AG08395 (cell line): Measurements from ENCODE around the gene CYP4B1.
"Not testable (repeated sequence)": the region's sequence is repeated elsewhere in the genome, so short reads cannot be mapped to it uniquely, and the experiment has no call there.

Source experiments
- DNase-seq: peaks from one replicate; pipeline ENCODE4 v3.0.0; 2012; ENCODE audit warnings: mixed read lengths, low spot score

Gene CYP4B1

GRCh38 chr1:46798810-46799209 is at the start of gene CYP4B1:
CYP4B1 (plus strand) TSS chr1:46799046; CDS start chr1:46799082, 36 bp downstream.
- no peak for DNase-seq

GRCh38 chr1:46749404-46749803 is 49.4 kb upstream of the CYP4B1 start:
- DNase-seq: no peak

GRCh38 chr1:46749921-46750404 is 48.9 kb upstream of the CYP4B1 start:
- DNase-seq: no peak

GRCh38 chr1:46753985-46754384 is 44.9 kb upstream of the CYP4B1 start:
- no peak for DNase-seq

- not testable (repeated sequence) for DNase-seq
These were observed 44.1 kb upstream of the CYP4B1 start for GRCh38 chr1:46754707-46755106.

GRCh38 chr1:46755121-46755520 is 43.7 kb upstream of the CYP4B1 start:
- DNase-seq: no peak

GRCh38 chr1:46757247-46757955 is 41.4 kb upstream of the CYP4B1 start:
- no peak for DNase-seq

DNA sequence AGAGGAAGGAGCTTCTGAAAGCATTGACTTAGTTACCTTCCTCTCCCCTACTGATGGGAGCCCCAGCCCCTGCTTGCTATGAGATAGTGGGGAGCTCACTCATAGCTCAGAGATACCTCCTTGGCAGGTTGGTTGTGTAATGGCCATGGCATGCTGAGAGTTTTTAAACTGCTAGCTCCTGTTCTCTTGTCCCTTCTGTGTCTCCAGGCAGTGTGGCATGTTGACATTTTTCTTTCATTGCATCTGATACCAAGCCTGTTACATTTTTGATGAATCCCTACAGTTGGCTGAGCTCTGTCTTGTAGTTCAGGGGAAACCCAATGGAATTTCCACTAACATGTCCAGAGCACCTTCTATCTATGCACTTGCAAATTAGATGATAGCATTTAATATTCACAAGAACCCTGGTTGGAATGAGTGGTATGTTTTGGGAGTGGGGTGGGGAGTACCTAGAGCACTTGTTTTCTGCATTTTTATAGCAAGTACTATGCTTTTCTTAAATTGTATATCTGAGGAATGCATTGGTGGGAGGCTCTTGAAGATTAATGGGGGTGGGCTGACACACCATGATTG is 40.8 kb upstream of the CYP4B1 start:
- no peak for DNase-seq

- no peak for DNase-seq
These were observed 38.2 kb upstream of the CYP4B1 start for GRCh38 chr1:46760558-46761166.

- no peak for DNase-seq
These were observed 37.1 kb upstream of the CYP4B1 start for GRCh38 chr1:46761740-46762139.

- no peak for DNase-seq
These were observed 34.4 kb upstream of the CYP4B1 start for GRCh38 chr1:46764402-46764801.

- DNase-seq: no peak
These were observed 31.1 kb upstream of the CYP4B1 start for GRCh38 chr1:46767649-46768282.

- DNase-seq: no peak
These were observed 30.4 kb upstream of the CYP4B1 start for GRCh38 chr1:46768445-46768844.

GRCh38 chr1:46769028-46769740 is 29.7 kb upstream of the CYP4B1 start:
- DNase-seq: no peak

- DNase-seq: no peak
These were observed 28.3 kb upstream of the CYP4B1 start for GRCh38 chr1:46770541-46770940.

DNA sequence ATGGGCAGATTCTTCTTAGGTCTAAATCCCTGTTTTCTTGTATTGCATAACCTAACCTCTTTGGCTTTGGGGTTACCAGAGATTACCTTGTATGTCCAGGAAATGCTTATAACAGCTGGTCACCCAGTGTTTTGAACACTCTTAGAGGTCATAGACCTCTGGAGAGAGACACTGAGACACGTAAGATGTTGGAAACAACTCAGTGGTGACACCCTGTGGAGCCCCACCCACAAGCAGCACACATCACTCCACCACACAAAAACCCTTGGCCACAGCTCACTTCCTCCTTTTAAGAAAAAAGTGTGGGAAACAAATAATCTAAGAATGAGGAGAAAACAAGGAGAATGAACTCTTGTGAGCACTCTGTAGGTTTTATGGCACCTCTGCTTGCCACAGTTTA is 26.3 kb upstream of the CYP4B1 start:
- no peak for DNase-seq

DNA sequence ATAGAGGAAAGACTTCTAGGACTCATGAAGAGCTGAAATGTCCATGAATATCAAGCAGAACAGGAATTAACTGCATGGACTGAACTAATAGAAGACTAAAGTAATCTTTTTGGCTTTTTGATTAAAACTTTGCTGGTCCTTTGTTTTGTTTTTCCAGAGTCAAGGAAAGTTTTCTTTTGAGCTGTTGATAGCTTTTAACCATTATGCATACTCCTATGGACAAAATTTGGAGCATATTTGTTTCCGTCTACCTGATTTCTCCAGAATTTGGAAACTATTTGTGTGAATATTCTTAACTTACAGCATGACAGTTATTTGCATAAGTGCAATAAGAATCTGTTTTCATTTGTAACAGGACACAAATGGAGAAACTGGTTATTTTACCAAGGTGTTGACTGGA is 24.5 kb upstream of the CYP4B1 start:
- no peak for DNase-seq

DNA sequence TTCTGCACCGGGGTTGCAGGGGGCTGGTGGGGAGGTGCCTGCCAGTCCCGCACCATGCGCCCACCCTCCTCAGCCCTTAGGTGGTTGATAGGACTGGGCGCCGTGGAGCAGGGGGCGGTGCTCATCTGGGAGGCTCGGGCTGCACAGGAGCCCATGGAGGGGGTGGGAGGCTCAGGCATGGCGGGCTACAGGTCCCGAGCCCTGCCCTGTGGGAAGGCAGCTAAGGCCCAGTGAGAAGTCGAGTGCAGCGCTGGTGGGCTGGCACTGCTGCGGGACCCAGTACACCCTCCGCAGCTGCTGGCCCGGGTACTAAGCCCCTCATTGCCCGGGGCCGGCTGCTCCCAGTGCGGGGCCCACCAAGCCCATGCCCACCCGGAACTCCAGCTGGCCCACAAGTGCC is 20.4 kb upstream of the CYP4B1 start:
- not testable (repeated sequence) for DNase-seq

- DNase-seq: no peak
These were observed 14.2 kb upstream of the CYP4B1 start for GRCh38 chr1:46784666-46785065.

DNA sequence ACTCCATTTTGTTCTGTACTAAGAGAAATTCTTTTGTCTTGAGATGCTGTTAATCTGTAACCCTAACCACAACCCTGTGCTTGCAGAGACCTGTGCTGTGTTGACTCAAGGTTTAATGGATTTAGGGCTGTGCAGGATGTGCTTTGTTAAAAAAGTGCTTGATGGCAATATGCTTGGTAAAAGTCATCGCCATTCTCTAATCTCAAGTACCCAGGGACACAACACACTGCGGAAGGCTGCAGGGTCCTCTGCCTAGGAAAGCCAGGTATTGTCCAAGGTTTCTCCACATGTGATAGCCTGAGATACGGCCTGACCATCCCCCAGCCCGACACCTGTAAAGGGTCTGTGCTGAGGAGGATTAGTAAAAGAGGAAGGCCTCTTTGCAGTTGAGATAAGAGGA is 10.2 kb upstream of the CYP4B1 start:
- not testable (repeated sequence) for DNase-seq

- no peak for DNase-seq
These were observed 8.3 kb upstream of the CYP4B1 start for GRCh38 chr1:46790446-46791101.

- DNase-seq: no peak
These were observed 5.7 kb upstream of the CYP4B1 start for GRCh38 chr1:46793126-46793525.
